ENCODE results near the gene NOL12.

GRCh38 chr22:37681556-37682049 is 4.5 kb upstream of the NOL12 start:
- TF ChIP-seq, protein P1, sequence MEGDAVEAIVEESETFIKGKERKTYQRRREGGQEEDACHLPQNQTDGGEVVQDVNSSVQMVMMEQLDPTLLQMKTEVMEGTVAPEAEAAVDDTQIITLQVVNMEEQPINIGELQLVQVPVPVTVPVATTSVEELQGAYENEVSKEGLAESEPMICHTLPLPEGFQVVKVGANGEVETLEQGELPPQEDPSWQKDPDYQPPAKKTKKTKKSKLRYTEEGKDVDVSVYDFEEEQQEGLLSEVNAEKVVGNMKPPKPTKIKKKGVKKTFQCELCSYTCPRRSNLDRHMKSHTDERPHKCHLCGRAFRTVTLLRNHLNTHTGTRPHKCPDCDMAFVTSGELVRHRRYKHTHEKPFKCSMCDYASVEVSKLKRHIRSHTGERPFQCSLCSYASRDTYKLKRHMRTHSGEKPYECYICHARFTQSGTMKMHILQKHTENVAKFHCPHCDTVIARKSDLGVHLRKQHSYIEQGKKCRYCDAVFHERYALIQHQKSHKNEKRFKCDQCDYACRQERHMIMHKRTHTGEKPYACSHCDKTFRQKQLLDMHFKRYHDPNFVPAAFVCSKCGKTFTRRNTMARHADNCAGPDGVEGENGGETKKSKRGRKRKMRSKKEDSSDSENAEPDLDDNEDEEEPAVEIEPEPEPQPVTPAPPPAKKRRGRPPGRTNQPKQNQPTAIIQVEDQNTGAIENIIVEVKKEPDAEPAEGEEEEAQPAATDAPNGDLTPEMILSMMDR (IDR thresholded peaks at IDR 0.05; ENCODE audit: insufficient read depth, low read depth, low read length), result peak; percentile 88
- no peak for TF ChIP-seq EZH2 (IDR thresholded peaks at IDR 0.05; ENCODE audit: insufficient read depth, low read length)

All from astrocyte (in vitro differentiated cells and primary cell).